SK-N-MC (cell line): ENCODE data around the gene CLASP1.

Source experiments
- EZH2 ChIP-seq: fragments of 200-600 bp; sonication (generic); IDR thresholded peaks from one replicate; pipeline ENCODE4 v1.6.1; 2017; ENCODE audit warnings: antibody characterized with exemption
- FOXP2 ChIP-seq: optimal IDR thresholded peaks from 2 replicates; pipeline ENCODE3; 2011; ENCODE audit warnings: mild to moderate bottlenecking, moderate library complexity; ENCODE audit not compliant: insufficient read depth; ENCODE audit errors: extremely low read length, control extremely low read depth
- POLR2AphosphoS5 ChIP-seq: IDR thresholded peaks from 2 replicates; pipeline ENCODE4 v1.6.1; 2012; ENCODE audit warnings: mild to moderate bottlenecking, low read depth, low read length, borderline replicate concordance

- TF ChIP-seq EZH2 (no peak), POLR2AphosphoS5 (no peak), FOXP2 (no peak)
Measured at GRCh38 chr2:121451398-121451797, 197.9 kb downstream of the CLASP1 start.
